ENCODE data around the gene CR1L.

The CR1L gene

GRCh38 chr1:207658408-207658807, 13.5 kb downstream of the CR1L start:
- no peak for TF ChIP-seq CTCF (IDR thresholded peaks at IDR 0.05)

GRCh38 chr1:207658904-207659485, 14.1 kb downstream of the CR1L start:
- TF ChIP-seq CTCF (IDR thresholded peaks at IDR 0.05) = no peak

- TF ChIP-seq CTCF (IDR thresholded peaks at IDR 0.05) = no peak
These were observed 14.7 kb downstream of the CR1L start for GRCh38 chr1:207659545-207660153.

GRCh38 chr1:207666342-207666741, 21.4 kb downstream of the CR1L start:
- TF ChIP-seq CTCF (IDR thresholded peaks at IDR 0.05) = no peak

- TF ChIP-seq CTCF (IDR thresholded peaks at IDR 0.05) = no peak
These were observed 24.6 kb downstream of the CR1L start for GRCh38 chr1:207669528-207670009.

- TF ChIP-seq CTCF (IDR thresholded peaks at IDR 0.05) = no peak
These were observed 25.3 kb downstream of the CR1L start for GRCh38 chr1:207670192-207670591.

GRCh38 chr1:207670997-207671396, 26.1 kb downstream of the CR1L start:
- TF ChIP-seq CTCF (IDR thresholded peaks at IDR 0.05) = no peak

Data from LNCAP (cell line).